OCI-LY3 (cell line): Measurements from ENCODE around the gene ARHGAP15.

Experiments used
- EZH2phosphoT487 ChIP-seq: fragments of 200-600 bp; shearing (Covaris generic); IDR thresholded peaks from 2 replicates; pipeline ENCODE4 v1.6.1; 2018; ENCODE audit warnings: antibody characterized with exemption, mixed run types, low read depth
- TF ChIP-seq, protein P1 (sequence below): fragments of 200-600, 300-600 bp; sonication (generic); IDR thresholded peaks from 2 replicates; pipeline ENCODE4 v1.5.1; 2014; ENCODE audit warnings: antibody characterized with exemption, low read length, low read depth

DNA sequence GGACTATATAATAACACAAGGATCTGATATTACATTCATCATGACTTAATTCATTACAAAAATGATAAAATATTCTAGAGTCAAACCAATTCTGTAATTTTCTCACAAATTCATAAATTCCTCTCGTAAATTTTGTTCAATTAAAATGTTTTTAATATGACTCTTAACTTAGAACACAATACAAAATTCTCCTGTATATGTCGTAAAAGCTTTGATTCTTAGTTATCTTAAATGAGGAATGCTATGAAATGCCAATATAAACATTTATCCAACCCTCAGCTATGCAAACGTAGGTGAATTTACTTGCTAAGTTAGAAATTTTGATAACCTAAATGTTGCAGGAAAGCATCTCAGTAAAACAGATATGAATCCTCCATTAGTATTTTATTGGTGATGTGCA is 28.9 kb downstream of the ARHGAP15 start:
- TF ChIP-seq, protein P1, sequence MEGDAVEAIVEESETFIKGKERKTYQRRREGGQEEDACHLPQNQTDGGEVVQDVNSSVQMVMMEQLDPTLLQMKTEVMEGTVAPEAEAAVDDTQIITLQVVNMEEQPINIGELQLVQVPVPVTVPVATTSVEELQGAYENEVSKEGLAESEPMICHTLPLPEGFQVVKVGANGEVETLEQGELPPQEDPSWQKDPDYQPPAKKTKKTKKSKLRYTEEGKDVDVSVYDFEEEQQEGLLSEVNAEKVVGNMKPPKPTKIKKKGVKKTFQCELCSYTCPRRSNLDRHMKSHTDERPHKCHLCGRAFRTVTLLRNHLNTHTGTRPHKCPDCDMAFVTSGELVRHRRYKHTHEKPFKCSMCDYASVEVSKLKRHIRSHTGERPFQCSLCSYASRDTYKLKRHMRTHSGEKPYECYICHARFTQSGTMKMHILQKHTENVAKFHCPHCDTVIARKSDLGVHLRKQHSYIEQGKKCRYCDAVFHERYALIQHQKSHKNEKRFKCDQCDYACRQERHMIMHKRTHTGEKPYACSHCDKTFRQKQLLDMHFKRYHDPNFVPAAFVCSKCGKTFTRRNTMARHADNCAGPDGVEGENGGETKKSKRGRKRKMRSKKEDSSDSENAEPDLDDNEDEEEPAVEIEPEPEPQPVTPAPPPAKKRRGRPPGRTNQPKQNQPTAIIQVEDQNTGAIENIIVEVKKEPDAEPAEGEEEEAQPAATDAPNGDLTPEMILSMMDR = no peak
- no peak for TF ChIP-seq EZH2phosphoT487
